HS-27A (cell line): ENCODE results near the gene EPN3.

ENCODE experiments used
- DNase-seq: peaks from one replicate; pipeline ENCODE4 v3.0.0-alpha.2; 2012; ENCODE audit warnings: low read depth, missing footprints

Gene EPN3

GRCh38 chr17:50570032-50570431 is 37.5 kb downstream of the EPN3 start:
- DNase-seq = no peak

GRCh38 chr17:50570528-50570927 is 38.0 kb downstream of the EPN3 start:
- no peak for DNase-seq

- DNase-seq = no peak
These were observed 39.1 kb downstream of the EPN3 start for GRCh38 chr17:50571681-50572080.

- no peak for DNase-seq
These were observed 40.0 kb downstream of the EPN3 start for GRCh38 chr17:50572541-50572940.

- DNase-seq = no peak
These were observed 41.5 kb downstream of the EPN3 start for GRCh38 chr17:50573866-50574611.

- no peak for DNase-seq
These were observed 43.2 kb downstream of the EPN3 start for GRCh38 chr17:50575581-50576210.

- DNase-seq = no peak
These were observed 44.3 kb downstream of the EPN3 start for GRCh38 chr17:50576864-50577263.

- DNase-seq = no peak
These were observed 45.0 kb downstream of the EPN3 start for GRCh38 chr17:50577451-50577954.

- DNase-seq = no peak
These were observed 45.6 kb downstream of the EPN3 start for GRCh38 chr17:50578173-50578572.

GRCh38 chr17:50579399-50579798 is 46.9 kb downstream of the EPN3 start:
- DNase-seq = no peak

- DNase-seq = no peak
These were observed 48.1 kb downstream of the EPN3 start for GRCh38 chr17:50580646-50581045.

GRCh38 chr17:50581316-50581715 is 48.8 kb downstream of the EPN3 start:
- DNase-seq = no peak

- DNase-seq = no peak
These were observed 50.2 kb downstream of the EPN3 start for GRCh38 chr17:50582741-50583140.

GRCh38 chr17:50583641-50584040 is 51.1 kb downstream of the EPN3 start:
- DNase-seq = no peak

GRCh38 chr17:50584116-50584515 is 51.6 kb downstream of the EPN3 start:
- no peak for DNase-seq

- no peak for DNase-seq
These were observed 52.2 kb downstream of the EPN3 start for GRCh38 chr17:50584749-50585148.

- no peak for DNase-seq
These were observed 52.8 kb downstream of the EPN3 start for GRCh38 chr17:50585346-50585745.

GRCh38 chr17:50585891-50586290 is 53.4 kb downstream of the EPN3 start:
- DNase-seq = no peak

GRCh38 chr17:50586421-50587247 is 54.1 kb downstream of the EPN3 start:
- DNase-seq = no peak

GRCh38 chr17:50587571-50587970 is 55.0 kb downstream of the EPN3 start:
- DNase-seq = no peak

GRCh38 chr17:50588391-50589049 is 56.0 kb downstream of the EPN3 start:
- DNase-seq = no peak

GRCh38 chr17:50589095-50589705 is 56.7 kb downstream of the EPN3 start:
- DNase-seq = no peak
